ENCODE results near the gene DARS1.

The DARS1 gene

GRCh38 chr2:135985018-135985825 is at the start of gene DARS1:
TSS of gene DARS1 (minus strand) at chr2:135985626. CDS start at chr2:135985468, 158 bp downstream.
- peak; percentile 85 for DNase-seq

GRCh38 chr2:136034629-136035028 is 49.2 kb upstream of the DARS1 start:
- DNase-seq: no peak

- no peak for DNase-seq
Measured at GRCh38 chr2:136032817-136033535, 47.5 kb upstream of the DARS1 start.

GRCh38 chr2:136032192-136032591 is 46.8 kb upstream of the DARS1 start:
- no peak for DNase-seq

- DNase-seq: no peak
Measured at GRCh38 chr2:136031711-136032110, 46.3 kb upstream of the DARS1 start.

- DNase-seq: no peak
Measured at GRCh38 chr2:136030406-136030805, 45.0 kb upstream of the DARS1 start.

- no peak for DNase-seq
Measured at GRCh38 chr2:136029149-136029548, 43.7 kb upstream of the DARS1 start.

- no peak for DNase-seq
Measured at GRCh38 chr2:136028001-136028400, 42.6 kb upstream of the DARS1 start.

- DNase-seq: no peak
Measured at GRCh38 chr2:136027112-136027511, 41.7 kb upstream of the DARS1 start.

GRCh38 chr2:136025057-136025973 is 39.9 kb upstream of the DARS1 start:
- DNase-seq: peak; percentile 8

- DNase-seq: no peak
Measured at GRCh38 chr2:136024616-136025015, 39.2 kb upstream of the DARS1 start.

- DNase-seq: no peak
Measured at GRCh38 chr2:136024185-136024584, 38.8 kb upstream of the DARS1 start.

- DNase-seq: no peak
Measured at GRCh38 chr2:136023416-136023815, 38.0 kb upstream of the DARS1 start.

- no peak for DNase-seq
Measured at GRCh38 chr2:136022396-136023146, 37.1 kb upstream of the DARS1 start.

- DNase-seq: no peak
Measured at GRCh38 chr2:136021976-136022375, 36.5 kb upstream of the DARS1 start.

- DNase-seq: no peak
Measured at GRCh38 chr2:136021406-136021805, 36.0 kb upstream of the DARS1 start.

- no peak for DNase-seq
Measured at GRCh38 chr2:136020831-136021230, 35.4 kb upstream of the DARS1 start.

GRCh38 chr2:136019825-136020224 is 34.4 kb upstream of the DARS1 start:
- no peak for DNase-seq

GRCh38 chr2:136019306-136019705 is 33.9 kb upstream of the DARS1 start:
- DNase-seq: peak; percentile 9

- no peak for DNase-seq
Measured at GRCh38 chr2:136017786-136018185, 32.4 kb upstream of the DARS1 start.

GRCh38 chr2:136016836-136017235 is 31.4 kb upstream of the DARS1 start:
- no peak for DNase-seq

GRCh38 chr2:136016427-136016826 is 31.0 kb upstream of the DARS1 start:
- DNase-seq: no peak

Data from CD4-positive, alpha-beta T cell treated with Interleukin-21 for 1 hour (primary cell).